ENCODE data around the gene TBX6.

The TBX6 gene

DNA sequence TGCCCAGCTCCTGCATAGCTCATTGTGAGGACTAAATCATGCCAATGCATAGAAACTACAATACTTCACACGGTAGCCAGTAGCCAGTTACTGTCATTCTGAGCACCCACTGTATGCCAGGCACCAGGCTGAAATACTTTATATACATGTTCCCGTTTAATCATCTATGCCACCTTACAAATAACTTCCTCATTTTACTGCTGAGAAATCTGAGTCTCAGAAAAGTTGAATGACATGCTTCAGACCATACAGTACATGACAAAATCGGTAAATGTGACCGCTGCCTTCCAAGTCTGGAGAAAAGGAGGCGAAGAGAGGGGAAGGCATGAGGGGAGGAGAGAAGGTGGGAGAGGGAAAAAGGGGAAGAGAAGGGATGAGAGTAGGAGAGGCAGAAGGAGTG, 51.5 kb downstream of the TBX6 start:
- no peak for DNase-seq (ENCODE audit: low read depth, low spot score)
